HepG2 (cell line): ENCODE measurements around the gene ECSCR. TPM values are rescaled to one million over a fixed set of nuclear protein-coding genes. Genes with fewer than 3 reads are reported as not detected.

Experiments
- ATAC-seq: fragments of 200-7000 bp; cut with Tn5 transposase; 3 replicates; pipeline ENCODE4 v1.9.1; 2020; ENCODE audit warnings: mild to moderate bottlenecking, moderate library complexity
- BruUV-seq: library from RNA; stranded (reverse); fragments of 400-500 nt; replicated peaks from 2 replicates; lab custom pipeline; 2021; lab: Mats Ljungman, UMichigan
- CTCF ChIA-PET: fragments of 300-600 bp; formaldehyde crosslinking; extraction: SDS; loops from one replicate; lab custom pipeline; 2021; ENCODE audit warnings: low total read pairs, inconsistent platforms, low intra/inter-chr PET ratio; lab: Yijun Ruan, JAX
- POLR2A ChIA-PET: fragments of 350-600 bp; sonication (Branson Sonifier 250); formaldehyde crosslinking; loops from one replicate; lab custom pipeline; 2020; ENCODE audit warnings: antibody characterized with exemption, inconsistent platforms; lab: Yijun Ruan, JAX
- DNase-seq: peaks from one replicate; pipeline ENCODE4 v3.0.0-alpha.2; 2015; ENCODE audit warnings: low spot score
- FAIRE-seq: peaks from 3 replicates; lab custom pipeline; 2011; peaks lifted over from hg19 to GRCh38; lab: Jason Lieb, UNC
- H2AFZ ChIP-seq: one replicate; pipeline ENCODE4 v1.6.1; 2011; ENCODE audit warnings: low read length, inconsistent platforms
- H3K27ac ChIP-seq: fragments of 300-600 bp; 3 replicates; pipeline ENCODE4 v1.8.0; 2011; ENCODE audit warnings: mixed run types, mild to moderate bottlenecking, mixed read lengths, low read length, inconsistent platforms; ENCODE audit not compliant: insufficient read depth; ENCODE audit errors: extremely low read length
- H3K27me3 ChIP-seq, 2 experiments: fragments of 200-600 bp in 1 of 2; 2 replicates in 1 of 2; 3 replicates in 1 of 2; pipeline versions ENCODE4 v1.6.0 to v1.8.0; 2011; ENCODE audit warnings: low read length in 2 of 2, mild to moderate bottlenecking in 2 of 2, moderate library complexity in 2 of 2, inconsistent platforms in 1 of 2; ENCODE audit not compliant: insufficient read depth in 2 of 2, control insufficient read depth in 1 of 2
- H3K36me3 ChIP-seq, 2 experiments: fragments of 200-600 bp in 1 of 2; replicated peaks in 1 of 2; 2 replicates in 1 of 2; 3 replicates in 1 of 2; pipeline versions ENCODE4 v1.5.1 to v1.8.0; 2011; ENCODE audit warnings: low read length in 2 of 2, inconsistent platforms in 1 of 2; ENCODE audit not compliant: insufficient read depth in 2 of 2, control insufficient read depth in 1 of 2
- H3K4me1 ChIP-seq: 2 replicates; pipeline ENCODE4 v1.5.1; 2012; ENCODE audit warnings: low read length, inconsistent platforms; ENCODE audit not compliant: insufficient read depth
- H3K4me2 ChIP-seq: 2 replicates; pipeline ENCODE4 v1.6.0; 2011; ENCODE audit warnings: low read depth, low read length, inconsistent platforms
- H3K4me3 ChIP-seq, 3 experiments: fragments of 200-600 bp in 1 of 3; sonication (generic), shearing (Covaris generic) in 1 of 3; replicated peaks in 1 of 3; 2 replicates each; pipeline ENCODE4 v1.5.1; 2011 to 2016; ENCODE audit warnings: low read length in 3 of 3, inconsistent platforms in 2 of 3, low read depth in 2 of 3, mild to moderate bottlenecking in 2 of 3, control low read depth in 1 of 3, mixed read lengths in 1 of 3; ENCODE audit not compliant: insufficient read depth in 1 of 3
- H3K79me2 ChIP-seq: one replicate; pipeline ENCODE4 v1.6.1; 2011; ENCODE audit warnings: low read length, inconsistent platforms; ENCODE audit not compliant: insufficient read depth
- H3K9ac ChIP-seq: 2 replicates; pipeline ENCODE4 v1.6.0; 2011; ENCODE audit warnings: mild to moderate bottlenecking, low read depth, low read length, inconsistent platforms; ENCODE audit not compliant: insufficient read depth
- H3K9me3 ChIP-seq: 2 replicates; pipeline ENCODE4 v1.5.1; 2012; ENCODE audit warnings: mild to moderate bottlenecking, low read length
- H4K20me1 ChIP-seq: 2 replicates; pipeline ENCODE4 v1.6.0; 2011; ENCODE audit warnings: inconsistent platforms, mild to moderate bottlenecking, low read length, moderate library complexity; ENCODE audit not compliant: insufficient read depth
- FOSL2 ChIP-seq: sonication (generic); formaldehyde crosslinking; IDR thresholded peaks from 2 replicates; pipeline ENCODE4 v1.4.0; 2020; ENCODE audit warnings: missing genetic modification reagents
- RNF219 ChIP-seq: sonication (generic); formaldehyde crosslinking; IDR thresholded peaks from 2 replicates; pipeline ENCODE4 v1.5.0; 2020; ENCODE audit warnings: mild to moderate bottlenecking, missing genetic modification reagents
- ZIK1 ChIP-seq: sonication (generic); formaldehyde crosslinking; IDR thresholded peaks from 2 replicates; pipeline ENCODE4 v1.5.0; 2020; ENCODE audit warnings: mild to moderate bottlenecking, low read depth, missing genetic modification reagents, borderline replicate concordance
- ZNF34 ChIP-seq: sonication (generic); formaldehyde crosslinking; IDR thresholded peaks from 2 replicates; pipeline ENCODE4 v1.4.0; 2020; ENCODE audit warnings: mild to moderate bottlenecking, missing genetic modification reagents, borderline replicate concordance
- ZNF510 ChIP-seq: sonication (generic); formaldehyde crosslinking; IDR thresholded peaks from 2 replicates; pipeline ENCODE4 v1.4.0; 2020; ENCODE audit warnings: low read depth, mild to moderate bottlenecking, missing genetic modification reagents
- ZNF816 ChIP-seq: sonication (generic); formaldehyde crosslinking; IDR thresholded peaks from 2 replicates; pipeline ENCODE4 v1.8.0; 2022; ENCODE audit warnings: missing genetic modification reagents, mild to moderate bottlenecking, borderline replicate concordance
- WGBS: methylation state at CpG from one replicate; pipeline ENCODE4 v1.1.6; 2017; ENCODE audit warnings: low lambda C conversion rate; 5-methylcytosine and 5-hydroxymethylcytosine counted together
- in situ Hi-C: cut with HindIII; loops from 2 replicates; pipeline ENCODE4 v1.10.0; 2017; ENCODE audit warnings: low pct_unique_long_range_greater_than_20kb; ENCODE audit not compliant: extremely low pct_ligation_motif_present
- intact Hi-C: fragments of 100-400 bp; cut with micrococcal nuclease; formaldehyde crosslinking; loops from one replicate; pipeline ENCODE4 v1.10.0; 2022; ENCODE audit not compliant: unreplicated experiment
- polyA plus RNA-seq, 8 experiments: library from polyadenylated mRNA; depleted of rRNA in 3 of 8; stranded (reverse) in 7 of 8; unstranded in 1 of 8; fragments of >200 nt; fragmentation: Illumina TruSeq in 4 of 8; extraction: Trizol in 4 of 8; gene quantifications; 2 replicates each; pipeline versions ENCODE4 v1.2.1 to v1.2.3, GENCODE V29; 2011 to 2016; ENCODE audit warnings: low read depth in 4 of 8, missing spikeins in 1 of 8, mixed read lengths in 1 of 8; ENCODE audit not compliant: insufficient read depth in 1 of 8
- total RNA-seq, 5 experiments: library from RNA; depleted of rRNA; stranded (reverse); fragments of >200 nt; fragmentation: Illumina TruSeq; extraction: Trizol; gene quantifications; 2 replicates each; pipeline ENCODE4 v1.2.3, GENCODE V29; 2016; ENCODE audit warnings: low read depth in 1 of 5

The ECSCR gene
- total and polyA plus RNA-seq, 2 of the 13 experiments (the other 11 are each of a cell fraction or from before 2014, with no cell fraction given) = 0.18 TPM; not detected in 1

- BruUV-seq = no TSS peak
- in situ Hi-C loops = no loop called here
- ChIA-PET POLR2A (interaction anchor here (1.3 to 1.7 kb wide), 2 partner anchors 9 to 73 kb away, joined by 4 to 5 read pairs; partner anchors contain the start of gene DNAJC18), CTCF (no interaction called here)
- Histone ChIP-seq H3K4me1 (no peaks in the 10 kb centered on the region), H2AFZ (no peak overlapping the region), H4K20me1 (no peaks in the 10 kb centered on the region), H3K4me2 (no peak overlapping the region), H3K27ac (no peak overlapping the region), H3K79me2 (no peaks in the 10 kb centered on the region), H3K27me3 (no peaks in the 10 kb centered on the region), H3K4me3 (no peak overlapping the region), H3K9ac (no peak overlapping the region), H3K9me3 (no peaks in the 10 kb centered on the region), H3K36me3 (peaks cover 0 to 3% of the 10 kb centered on the region in 2 experiments; a peak in 1 of 5 replicates)
- TF ChIP-seq ZNF34 (CRISPR knock-in tag) = no peak
- TF ChIP-seq ZNF816 = no peak
- no peak for TF ChIP-seq RNF219 (CRISPR knock-in tag)
- TF ChIP-seq FOSL2 = no peak
- no peak for TF ChIP-seq ZNF510 (CRISPR knock-in tag)
- no peak for TF ChIP-seq ZIK1 (CRISPR knock-in tag)
- FAIRE-seq (no peak), DNase-seq (no peak), ATAC-seq (no peak)
- 84% methylated on average over 2 of the region's 2 CpGs for WGBS
- intact Hi-C loops = loop anchor here (10.0 kb wide), 1 partner anchor 315 kb away; no protein-coding TSS in a partner anchor
These were observed 32.5 kb downstream of the ECSCR start for GRCh38 chr5:139430015-139430414.
